LNCaP clone FGC (cell line): ENCODE data around the gene SLC45A1.

Experiments used
- DNase-seq: peaks from one replicate; pipeline ENCODE4 v3.0.0-alpha.2; 2011; ENCODE audit warnings: low read depth
- H3K4me3 ChIP-seq: 2 replicates; pipeline ENCODE4 v1.5.1; 2011; ENCODE audit warnings: mild to moderate bottlenecking, low read depth, low read length, control low read depth
- CTCF ChIP-seq: IDR thresholded peaks from 2 replicates; pipeline ENCODE4 v1.5.1; 2012; ENCODE audit warnings: mild to moderate bottlenecking; ENCODE audit not compliant: control insufficient read depth, insufficient read depth; ENCODE audit errors: extremely low read depth

Gene SLC45A1

GRCh38 chr1:8365661-8366362, 47.9 kb downstream of the SLC45A1 start:
- DNase-seq: no peak
- TF ChIP-seq CTCF: no peak
- no peak overlapping the region for H3K4me3 ChIP-seq

GRCh38 chr1:8367571-8368194, 49.8 kb downstream of the SLC45A1 start:
- no peak for TF ChIP-seq CTCF
- no peak for DNase-seq
- H3K4me3 ChIP-seq: no peak overlapping the region

DNA sequence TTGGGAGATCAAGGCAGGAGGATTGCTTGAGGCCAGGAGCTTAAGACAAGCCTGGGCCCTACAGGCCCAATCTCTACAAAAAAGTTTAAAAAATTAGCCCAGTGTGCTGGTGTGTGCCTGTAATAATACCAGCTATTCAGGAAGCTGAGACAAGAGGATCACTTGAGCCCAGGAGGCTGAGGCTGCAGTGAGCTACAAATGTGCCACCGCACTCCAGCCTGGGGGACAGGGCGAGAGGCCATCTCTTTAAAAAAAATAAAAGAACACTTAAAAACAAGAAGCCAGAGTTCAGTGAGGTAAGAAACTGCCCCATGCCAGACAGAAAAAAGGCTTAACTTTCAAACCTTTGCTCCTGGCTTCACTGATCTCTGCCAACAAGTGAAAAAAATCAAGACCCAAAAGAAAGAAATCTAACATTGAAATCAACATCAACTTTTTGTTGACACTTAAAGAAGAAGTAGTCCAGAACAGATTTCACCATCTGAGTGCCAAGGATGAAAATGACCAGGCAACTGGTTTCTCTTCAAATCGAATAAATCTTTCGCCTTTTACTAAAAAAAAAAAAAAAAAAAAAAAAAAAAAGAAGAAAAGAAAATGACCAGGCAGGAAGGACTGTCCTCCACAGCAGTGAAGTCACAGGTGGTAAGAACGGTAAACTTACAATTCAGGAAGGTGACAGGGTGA, 51.2 kb downstream of the SLC45A1 start:
- DNase-seq: no peak
- H3K4me3 ChIP-seq: no peak overlapping the region
- TF ChIP-seq CTCF: no peak

GRCh38 chr1:8370046-8370881, 52.4 kb downstream of the SLC45A1 start:
- no peak overlapping the region for H3K4me3 ChIP-seq
- TF ChIP-seq CTCF: no peak
- no peak for DNase-seq

DNA sequence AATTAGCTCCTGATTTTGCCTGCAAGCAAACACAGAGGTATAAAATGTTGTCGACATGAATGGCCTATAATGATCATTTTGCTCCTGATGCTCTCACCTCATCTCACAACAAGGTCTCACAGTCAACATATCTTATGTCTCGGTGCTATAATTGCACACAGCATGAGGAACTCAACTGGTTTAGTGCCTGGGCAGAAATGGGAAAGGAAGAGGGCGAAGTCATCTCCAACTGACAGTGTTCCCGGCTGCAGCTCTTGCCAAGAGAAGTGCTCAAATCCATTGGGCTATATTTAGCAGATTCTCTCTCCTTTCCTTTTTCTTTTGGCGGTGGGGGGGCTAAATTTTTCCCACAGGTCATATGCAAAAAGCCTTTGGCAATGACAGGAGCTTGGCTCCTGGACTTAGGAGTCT, 53.0 kb downstream of the SLC45A1 start:
- DNase-seq: no peak

More for the DNA sequence above, 53.0 kb downstream of the SLC45A1 start:
- no peak for TF ChIP-seq CTCF
- no peak overlapping the region for H3K4me3 ChIP-seq
